H9 (cell line): Measurements from ENCODE around the gene MED17. TPM values are rescaled to one million over a fixed set of nuclear protein-coding genes. Genes with fewer than 3 reads are reported as not detected.

Experiments used
- DNase-seq: peaks from one replicate; pipeline ENCODE4 v3.0.0-alpha.2; 2017
- H2AFZ ChIP-seq: one replicate; pipeline ENCODE4 v1.6.1; 2013; ENCODE audit warnings: mild to moderate bottlenecking, low read length, control low read depth, moderate library complexity
- H2AK5ac ChIP-seq: 2 replicates; pipeline ENCODE4 v1.6.1; 2013; ENCODE audit warnings: low read length, control low read depth, mixed read lengths; ENCODE audit not compliant: insufficient read length
- H2BK120ac ChIP-seq: one replicate; pipeline ENCODE4 v1.6.1; 2013; ENCODE audit warnings: low read depth, mild to moderate bottlenecking, low read length, control low read depth, inconsistent platforms; ENCODE audit not compliant: poor library complexity, severe bottlenecking
- H2BK12ac ChIP-seq: 2 replicates; pipeline ENCODE4 v1.6.1; 2013; ENCODE audit warnings: low read length, control low read depth, mixed read lengths, low read depth; ENCODE audit not compliant: insufficient read length
- H2BK15ac ChIP-seq: 2 replicates; pipeline ENCODE4 v1.6.1; 2013; ENCODE audit warnings: low read depth, low read length, control low read depth
- H2BK20ac ChIP-seq: one replicate; pipeline ENCODE4 v1.6.1; 2013; ENCODE audit warnings: low read depth, mild to moderate bottlenecking, low read length, control low read depth, inconsistent platforms; ENCODE audit not compliant: poor library complexity, severe bottlenecking
- H2BK5ac ChIP-seq: 2 replicates; pipeline ENCODE4 v1.6.1; 2013; ENCODE audit warnings: low read length, control low read depth, mixed read lengths; ENCODE audit not compliant: insufficient read length
- H3K14ac ChIP-seq: 2 replicates; pipeline ENCODE4 v1.6.1; 2013; ENCODE audit warnings: low read length, control low read depth; ENCODE audit not compliant: insufficient read depth
- H3K18ac ChIP-seq: 2 replicates; pipeline ENCODE4 v1.6.1; 2013; ENCODE audit warnings: low read depth, mild to moderate bottlenecking, mixed read lengths, low read length, control low read depth; ENCODE audit not compliant: insufficient read length
- H3K23ac ChIP-seq: 2 replicates; pipeline ENCODE4 v1.6.1; 2013; ENCODE audit warnings: low read length, control low read depth, mixed read lengths, low read depth; ENCODE audit not compliant: insufficient read length
- H3K23me2 ChIP-seq: 2 replicates; pipeline ENCODE4 v1.6.1; 2013; ENCODE audit warnings: low read depth, mild to moderate bottlenecking, mixed read lengths, low read length, control low read depth; ENCODE audit not compliant: insufficient read length, poor library complexity, severe bottlenecking
- H3K27ac ChIP-seq: 2 replicates; pipeline ENCODE4 v1.5.1; 2013; ENCODE audit warnings: low read length, control low read depth, mixed read lengths, low read depth; ENCODE audit not compliant: insufficient read length
- H3K27me3 ChIP-seq: 2 replicates; pipeline ENCODE4 v1.6.1; 2013; ENCODE audit warnings: low read length, control low read depth, inconsistent platforms; ENCODE audit not compliant: insufficient read depth
- H3K4ac ChIP-seq: 2 replicates; pipeline ENCODE4 v1.6.1; 2013; ENCODE audit warnings: low read depth, mild to moderate bottlenecking, control low read depth, inconsistent platforms, low read length, moderate library complexity
- H3K4me1 ChIP-seq: 2 replicates; pipeline ENCODE4 v1.6.1; 2013; ENCODE audit warnings: low read length, control low read depth, inconsistent platforms; ENCODE audit not compliant: insufficient read depth
- H3K4me2 ChIP-seq: 2 replicates; pipeline ENCODE4 v1.6.1; 2013; ENCODE audit warnings: low read length, control low read depth, mixed read lengths; ENCODE audit not compliant: insufficient read length, insufficient read depth
- H3K56ac ChIP-seq: 2 replicates; pipeline ENCODE4 v1.6.1; 2013; ENCODE audit warnings: low read depth, mild to moderate bottlenecking, mixed read lengths, low read length, control low read depth; ENCODE audit not compliant: insufficient read length
- H3K79me1 ChIP-seq: 2 replicates; pipeline ENCODE4 v1.6.1; 2013; ENCODE audit warnings: low read depth, mild to moderate bottlenecking, moderate library complexity, low read length, control low read depth, inconsistent platforms; ENCODE audit not compliant: insufficient read depth, poor library complexity, severe bottlenecking
- H3K79me2 ChIP-seq: 2 replicates; pipeline ENCODE4 v1.6.1; 2013; ENCODE audit warnings: low read length, control low read depth, inconsistent platforms; ENCODE audit not compliant: insufficient read depth
- H3K9ac ChIP-seq: 2 replicates; pipeline ENCODE4 v1.6.1; 2013; ENCODE audit warnings: low read length, control low read depth, mixed read lengths; ENCODE audit not compliant: insufficient read length; ENCODE audit errors: extremely low read depth
- H3K9me3 ChIP-seq: one replicate; pipeline ENCODE4 v1.6.1; 2013; ENCODE audit warnings: low read depth, low read length, inconsistent platforms; ENCODE audit not compliant: control insufficient read depth
- H3T11ph ChIP-seq: one replicate; pipeline ENCODE4 v1.6.1; 2013; ENCODE audit warnings: mild to moderate bottlenecking, low read length, control low read depth, inconsistent platforms
- H4K20me1 ChIP-seq: one replicate; pipeline ENCODE4 v1.6.1; 2013; ENCODE audit not compliant: control insufficient read depth, insufficient read length, insufficient read depth
- H4K5ac ChIP-seq: 2 replicates; pipeline ENCODE4 v1.6.1; 2013; ENCODE audit warnings: low read depth, mild to moderate bottlenecking, mixed read lengths, low read length, control low read depth; ENCODE audit not compliant: insufficient read length
- H4K8ac ChIP-seq: replicated peaks from 2 replicates; pipeline ENCODE4 v1.6.1; 2013; ENCODE audit warnings: low read length, control low read depth, mixed read lengths, low read depth; ENCODE audit not compliant: insufficient read length
- H4K91ac ChIP-seq: 2 replicates; pipeline ENCODE4 v1.6.1; 2013; ENCODE audit warnings: low read depth, mild to moderate bottlenecking, moderate library complexity, mixed read lengths, low read length, control low read depth; ENCODE audit not compliant: insufficient read length
- H3K27ac Mint-ChIP-seq, 3 experiments: 2 replicates in 2 of 3; 3 replicates in 1 of 3; pipeline ENCODE4 v1.8.0; 2020 to 2021; ENCODE audit warnings: mixed read lengths in 3 of 3, mild to moderate bottlenecking in 1 of 3, moderate library complexity in 1 of 3
- H3K27me3 Mint-ChIP-seq: 2 replicates; pipeline ENCODE4 v1.8.0; 2021; ENCODE audit warnings: low read depth, mild to moderate bottlenecking, moderate library complexity, mixed read lengths
- H3K36me3 Mint-ChIP-seq, 3 experiments: 2 replicates in 2 of 3; 3 replicates in 1 of 3; pipeline ENCODE4 v1.8.0; 2020 to 2021; ENCODE audit warnings: low read depth in 3 of 3, mixed read lengths in 3 of 3; ENCODE audit not compliant: insufficient read depth in 1 of 3
- H3K4me1 Mint-ChIP-seq, 2 experiments: 2 replicates each; pipeline ENCODE4 v1.8.0; 2020; ENCODE audit warnings: mixed read lengths in 2 of 2
- H3K4me3 Mint-ChIP-seq, 2 experiments: 2 replicates in 1 of 2; 3 replicates in 1 of 2; pipeline ENCODE4 v1.8.0; 2020 to 2021; ENCODE audit warnings: mild to moderate bottlenecking in 2 of 2, mixed read lengths in 2 of 2, moderate library complexity in 1 of 2
- H3K9me3 Mint-ChIP-seq, 2 experiments: 2 replicates in 1 of 2; 3 replicates in 1 of 2; pipeline ENCODE4 v1.8.0; 2020; ENCODE audit warnings: mild to moderate bottlenecking in 2 of 2, mixed read lengths in 2 of 2, moderate library complexity in 1 of 2
- WGBS: extraction: QIAGEN DNeasy Blood & Tissue Kit; methylation state at CpG from one replicate; pipeline ENCODE4 v1.1.7; 2013; ENCODE audit warnings: missing lambda C conversion rate, low lambda C conversion rate, mixed read lengths; ENCODE audit not compliant: insufficient read length; ENCODE audit errors: extremely low coverage; 5-methylcytosine and 5-hydroxymethylcytosine counted together
- total RNA-seq: library from RNA; stranded (reverse); gene quantifications from 2 replicates; pipeline ENCODE4 v1.2.1, GENCODE V29; 2021
- TF ChIP-seq, protein P1 (sequence below): fragments of 200-600 bp; sonication (generic); conservative IDR thresholded peaks from 3 replicates; pipeline ENCODE4 v1.8.0; 2021; ENCODE audit warnings: antibody characterized with exemption, mild to moderate bottlenecking

Gene MED17
- total RNA-seq, 1 experiment from 2014 or later, result 43.3 TPM

DNA sequence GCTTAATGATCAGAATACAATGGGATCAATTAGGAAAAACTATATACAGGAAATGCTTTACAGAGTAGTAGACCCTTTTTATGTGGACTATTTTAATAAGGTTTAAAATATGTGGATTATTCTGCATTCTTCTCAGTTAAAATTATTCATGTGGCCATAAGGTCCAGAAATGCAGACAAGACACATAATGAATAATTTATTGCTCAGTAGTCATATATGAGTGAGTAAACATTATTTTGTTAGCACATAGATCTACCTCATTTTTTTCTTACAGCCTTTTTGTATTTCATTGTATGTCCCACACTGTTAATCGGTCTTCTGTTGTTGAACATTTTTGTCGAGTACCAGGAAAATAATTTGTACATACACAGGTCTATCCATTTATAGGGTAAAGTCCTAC lies 20.8 kb downstream of the MED17 start:
- Histone ChIP-seq H3K4ac (no peak overlapping the region), H2BK15ac (no peak overlapping the region), H3K18ac (no peak overlapping the region), H3K4me1 (no peaks in the 10 kb centered on the region), H3K23me2 (no peaks in the 10 kb centered on the region), H3K79me2 (0 out of 2 replicates have a peak, but pooled peaks cover 2% of the 10 kb centered on the region), H2BK5ac (no peak overlapping the region), H2AFZ (no peak overlapping the region), H3K14ac (no peak overlapping the region), H3K79me1 (peaks cover 3% of the 10 kb centered on the region), H3K4me2 (no peak overlapping the region), H2BK20ac (no peak overlapping the region), H3K23ac (no peak overlapping the region), H3K9me3 (no peaks in the 10 kb centered on the region), H3K9ac (no peak overlapping the region), H2AK5ac (no peak overlapping the region), H4K5ac (no peak overlapping the region), H3K27me3 (no peaks in the 10 kb centered on the region), H4K91ac (no peak overlapping the region), H4K20me1 (no peaks in the 10 kb centered on the region), H2BK120ac (no peak overlapping the region), H3K27ac (no peak overlapping the region), H4K8ac (no peak overlapping the region), H3T11ph (no peak overlapping the region), H2BK12ac (no peak overlapping the region), H3K56ac (no peak overlapping the region)
- Mint-ChIP-seq H3K9me3 (no peaks in the 10 kb centered on the region), H3K27me3 (no peaks in the 10 kb centered on the region), H3K4me1 (no peaks in the 10 kb centered on the region), H3K27ac (no peak overlapping the region; a peak in 1 of 7 replicates), H3K4me3 (no peak overlapping the region), H3K36me3 (peaks cover 26 to 85% (median 79%) of the 10 kb centered on the region in 3 experiments)
- WGBS, result no CpG with 5 or more reads among the region's 2 CpGs
- DNase-seq, result no peak
- TF ChIP-seq, protein P1, sequence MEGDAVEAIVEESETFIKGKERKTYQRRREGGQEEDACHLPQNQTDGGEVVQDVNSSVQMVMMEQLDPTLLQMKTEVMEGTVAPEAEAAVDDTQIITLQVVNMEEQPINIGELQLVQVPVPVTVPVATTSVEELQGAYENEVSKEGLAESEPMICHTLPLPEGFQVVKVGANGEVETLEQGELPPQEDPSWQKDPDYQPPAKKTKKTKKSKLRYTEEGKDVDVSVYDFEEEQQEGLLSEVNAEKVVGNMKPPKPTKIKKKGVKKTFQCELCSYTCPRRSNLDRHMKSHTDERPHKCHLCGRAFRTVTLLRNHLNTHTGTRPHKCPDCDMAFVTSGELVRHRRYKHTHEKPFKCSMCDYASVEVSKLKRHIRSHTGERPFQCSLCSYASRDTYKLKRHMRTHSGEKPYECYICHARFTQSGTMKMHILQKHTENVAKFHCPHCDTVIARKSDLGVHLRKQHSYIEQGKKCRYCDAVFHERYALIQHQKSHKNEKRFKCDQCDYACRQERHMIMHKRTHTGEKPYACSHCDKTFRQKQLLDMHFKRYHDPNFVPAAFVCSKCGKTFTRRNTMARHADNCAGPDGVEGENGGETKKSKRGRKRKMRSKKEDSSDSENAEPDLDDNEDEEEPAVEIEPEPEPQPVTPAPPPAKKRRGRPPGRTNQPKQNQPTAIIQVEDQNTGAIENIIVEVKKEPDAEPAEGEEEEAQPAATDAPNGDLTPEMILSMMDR, result no peak
